GM12873 (cell line): ENCODE results near the gene ZEB2.

Source experiments
- CTCF ChIP-seq: IDR thresholded peaks from 2 replicates; pipeline ENCODE4 v1.5.1; 2012; ENCODE audit warnings: low read depth, mild to moderate bottlenecking, moderate library complexity, low read length, control low read depth; ENCODE audit not compliant: insufficient read depth; ENCODE audit errors: missing control alignments

The ZEB2 gene

GRCh38 chr2:144438801-144439631 lies 80.9 kb downstream of the ZEB2 start:
- no peak for TF ChIP-seq CTCF

- TF ChIP-seq CTCF, result no peak
These were observed 82.3 kb downstream of the ZEB2 start for GRCh38 chr2:144437636-144438035.

GRCh38 chr2:144434425-144435222 lies 85.3 kb downstream of the ZEB2 start:
- TF ChIP-seq CTCF, result no peak

GRCh38 chr2:144432921-144433320 lies 87.0 kb downstream of the ZEB2 start:
- TF ChIP-seq CTCF, result no peak

- TF ChIP-seq CTCF, result no peak
These were observed 87.9 kb downstream of the ZEB2 start for GRCh38 chr2:144431998-144432397.

- TF ChIP-seq CTCF, result no peak
These were observed 88.5 kb downstream of the ZEB2 start for GRCh38 chr2:144431392-144431783.

- TF ChIP-seq CTCF, result no peak
These were observed 89.1 kb downstream of the ZEB2 start for GRCh38 chr2:144430722-144431391.
